HepG2 (cell line): ENCODE data around the gene HPS3. TPM values are rescaled to one million over a fixed set of nuclear protein-coding genes. Genes with fewer than 3 reads are reported as not detected.

Experiments
- ATF7 ChIP-seq, 2 experiments: fragments of 450-650 bp in 1 of 2; sonication (generic) in 1 of 2; formaldehyde crosslinking in 1 of 2; IDR thresholded peaks; 2 replicates each; pipeline versions ENCODE4 v1.4.0 to v1.6.1; 2016 to 2020; ENCODE audit warnings: antibody characterized with exemption in 1 of 2, mild to moderate bottlenecking in 1 of 2, missing genetic modification reagents in 1 of 2
- ATRX ChIP-seq: sonication (generic); formaldehyde crosslinking; IDR thresholded peaks from 2 replicates; pipeline ENCODE4 v1.4.0; 2020; ENCODE audit warnings: missing genetic modification reagents, borderline replicate concordance
- HMG20B ChIP-seq: conservative IDR thresholded peaks from 2 replicates; pipeline ENCODE4 v1.6.1; 2016; ENCODE audit warnings: missing genetic modification reagents, missing compliant biosample characterization
- HOMEZ ChIP-seq: IDR thresholded peaks from 2 replicates; pipeline ENCODE4 v1.6.1; 2016; ENCODE audit warnings: low read depth
- IKZF4 ChIP-seq: sonication (generic); formaldehyde crosslinking; IDR thresholded peaks from 2 replicates; pipeline ENCODE4 v1.5.1; 2020; ENCODE audit warnings: borderline replicate concordance, mild to moderate bottlenecking, low read depth, missing genetic modification reagents; ENCODE audit errors: not compliant biosample characterization
- KAT7 ChIP-seq: IDR thresholded peaks from 2 replicates; pipeline ENCODE4 v1.6.1; 2018; ENCODE audit warnings: borderline replicate concordance, missing compliant biosample characterization
- NR2C2 ChIP-seq: sonication (generic); formaldehyde crosslinking; IDR thresholded peaks from 2 replicates; pipeline ENCODE4 v1.4.0; 2020; ENCODE audit warnings: missing genetic modification reagents, mild to moderate bottlenecking, moderate library complexity, borderline replicate concordance
- PAWR ChIP-seq: sonication (generic); formaldehyde crosslinking; IDR thresholded peaks from 2 replicates; pipeline ENCODE4 v1.4.0; 2020; ENCODE audit warnings: missing genetic modification reagents, mild to moderate bottlenecking, borderline replicate concordance
- RFX3 ChIP-seq: IDR thresholded peaks from 2 replicates; pipeline ENCODE4 v1.6.1; 2016; ENCODE audit warnings: missing biosample characterization, missing genetic modification reagents
- THAP11 ChIP-seq: IDR thresholded peaks from 2 replicates; pipeline ENCODE4 v1.6.1; 2016; ENCODE audit warnings: missing biosample characterization, missing genetic modification reagents
- ZBTB21 ChIP-seq: sonication (generic); formaldehyde crosslinking; IDR thresholded peaks from 2 replicates; pipeline ENCODE4 v1.4.0; 2020; ENCODE audit warnings: missing genetic modification reagents
- ZNF101 ChIP-seq: sonication (generic); formaldehyde crosslinking; IDR thresholded peaks from 2 replicates; pipeline ENCODE4 v1.4.0; 2020; ENCODE audit warnings: mild to moderate bottlenecking, low read depth, missing genetic modification reagents, borderline replicate concordance
- ZNF121 ChIP-seq: sonication (generic); formaldehyde crosslinking; IDR thresholded peaks from 2 replicates; pipeline ENCODE4 v1.5.0; 2020; ENCODE audit warnings: mild to moderate bottlenecking, missing genetic modification reagents
- ZNF124 ChIP-seq: sonication (generic); formaldehyde crosslinking; IDR thresholded peaks from 2 replicates; pipeline ENCODE4 v1.4.0; 2020; ENCODE audit warnings: missing genetic modification reagents
- ZNF142 ChIP-seq: sonication (generic); formaldehyde crosslinking; IDR thresholded peaks from 2 replicates; pipeline ENCODE4 v1.4.0; 2020; ENCODE audit warnings: missing genetic modification reagents
- ZNF18 ChIP-seq: sonication (generic); formaldehyde crosslinking; IDR thresholded peaks from 2 replicates; pipeline ENCODE4 v1.8.0; 2022; ENCODE audit warnings: mild to moderate bottlenecking, missing genetic modification reagents; ENCODE audit not compliant: insufficient replicate concordance
- ZNF251 ChIP-seq: sonication (generic); formaldehyde crosslinking; IDR thresholded peaks from 2 replicates; pipeline ENCODE4 v1.9.0; 2021; ENCODE audit warnings: mild to moderate bottlenecking, missing genetic modification reagents
- ZNF253 ChIP-seq: sonication (generic); formaldehyde crosslinking; IDR thresholded peaks from 2 replicates; pipeline ENCODE4 v1.8.0; 2022; ENCODE audit warnings: mild to moderate bottlenecking, missing genetic modification reagents, borderline replicate concordance
- ZNF709 ChIP-seq: sonication (generic); formaldehyde crosslinking; IDR thresholded peaks from 2 replicates; pipeline ENCODE4 v1.5.0; 2020; ENCODE audit warnings: mild to moderate bottlenecking, missing genetic modification reagents
- ZNF766 ChIP-seq: sonication (generic); formaldehyde crosslinking; IDR thresholded peaks from 2 replicates; pipeline ENCODE4 v1.5.0; 2020; ENCODE audit warnings: missing genetic modification reagents, borderline replicate concordance
- polyA plus RNA-seq, 8 experiments: library from polyadenylated mRNA; depleted of rRNA in 3 of 8; stranded (reverse) in 7 of 8; unstranded in 1 of 8; fragments of >200 nt; fragmentation: Illumina TruSeq in 4 of 8; extraction: Trizol in 4 of 8; gene quantifications; 2 replicates each; pipeline versions ENCODE4 v1.2.1 to v1.2.3, GENCODE V29; 2011 to 2016; ENCODE audit warnings: low read depth in 4 of 8, missing spikeins in 1 of 8, mixed read lengths in 1 of 8; ENCODE audit not compliant: insufficient read depth in 1 of 8
- total RNA-seq, 5 experiments: library from RNA; depleted of rRNA; stranded (reverse); fragments of >200 nt; fragmentation: Illumina TruSeq; extraction: Trizol; gene quantifications; 2 replicates each; pipeline ENCODE4 v1.2.3, GENCODE V29; 2016; ENCODE audit warnings: low read depth in 1 of 5

The HPS3 gene
- total and polyA plus RNA-seq, 2 of the 13 experiments (the other 11 are each of a cell fraction or from before 2014, with no cell fraction given): 9.5 to 18.9 TPM

- peak; percentile 85; the same call in 1 of the 2 replicates for TF ChIP-seq ZNF142
- TF ChIP-seq IKZF4 (CRISPR knock-in tag): peak; percentile 90
- peak; percentile 78 for TF ChIP-seq THAP11 (CRISPR knock-in tag)
- TF ChIP-seq ZNF251 (CRISPR knock-in tag): no peak
- TF ChIP-seq ZBTB21: no peak
- TF ChIP-seq ZNF124 (CRISPR knock-in tag): peak; percentile 80
- peak; percentile 73; the same call in 1 of the 2 replicates for TF ChIP-seq ZNF709
- peak; percentile 73 for TF ChIP-seq HOMEZ (CRISPR knock-in tag)
- peak; percentile 68; the same call in 1 of the 2 replicates for TF ChIP-seq KAT7 (CRISPR knock-in tag)
- TF ChIP-seq ZNF121 (CRISPR knock-in tag): peak; percentile 56; the same call in 1 of the 2 replicates
- no peak for TF ChIP-seq RFX3 (CRISPR knock-in tag)
- TF ChIP-seq PAWR (CRISPR knock-in tag): no peak
- no peak for TF ChIP-seq ZNF18
- TF ChIP-seq ZNF101: 0 out of 2 replicates have a peak, but pooled peaks have one; percentile 73
- TF ChIP-seq NR2C2 (CRISPR knock-in tag): peak; percentile 74; the same call in 1 of the 2 replicates
- TF ChIP-seq ZNF253 (CRISPR knock-in tag): no peak
- TF ChIP-seq ATRX: no peak
- peak; percentile 94; the same call in 1 of the 2 replicates for TF ChIP-seq ZNF766 (CRISPR knock-in tag)
- TF ChIP-seq HMG20B (CRISPR knock-in tag): no peak
- TF ChIP-seq ATF7 (IDR thresholded peaks at IDR 0.05): no peak
- TF ChIP-seq ATF7 (CRISPR knock-in tag; IDR thresholded peaks at IDR 0.05): 0 out of 2 replicates have a peak, but pooled peaks have one; percentile 63
Observed at GRCh38 chr3:149086232-149086988, 43.0 kb upstream of the HPS3 start, which contains the start of gene HLTF (continued).
